Sigmoid colon (tissue), 4 donors: ENCODE results near the gene ARHGAP45.

Experiments
- CTCF ChIP-seq, 4 experiments: fragments of 450-650 bp in 3 of 4; fragments of 200-600 bp in 1 of 4; IDR thresholded peaks; one replicate each; pipeline ENCODE4 v1.5.1; 2016 to 2019; ENCODE audit warnings: antibody characterized with exemption in 4 of 4, mild to moderate bottlenecking in 3 of 4, moderate library complexity in 2 of 4
- EP300 ChIP-seq, 4 donors: sonication (generic); formaldehyde crosslinking; IDR thresholded peaks; one replicate each; pipeline ENCODE4 v1.6.1; 2017; ENCODE audit warnings: antibody characterized with exemption in 4 of 4
- POLR2A ChIP-seq, 2 donors: fragments of 450-650 bp; IDR thresholded peaks; one replicate each; pipeline ENCODE4 v1.6.1; 2016; ENCODE audit warnings: antibody characterized with exemption in 2 of 2, mild to moderate bottlenecking in 2 of 2, moderate library complexity in 2 of 2
- POLR2AphosphoS5 ChIP-seq, 4 donors: sonication (generic); formaldehyde crosslinking; IDR thresholded peaks; one replicate each; pipeline ENCODE4 v1.6.1; 2017; ENCODE audit warnings: antibody characterized with exemption in 4 of 4

- TF ChIP-seq POLR2A (IDR thresholded peaks at IDR 0.05) = no peak
- no peak for TF ChIP-seq CTCF (IDR thresholded peaks at IDR 0.05)
- no peak for TF ChIP-seq POLR2AphosphoS5 (IDR thresholded peaks at IDR 0.05)
- TF ChIP-seq EP300 (IDR thresholded peaks at IDR 0.05) = no peak
Measured at GRCh38 chr19:1054102-1055027, 12.6 kb upstream of the ARHGAP45 start.
